ENCODE measurements around the gene MCTP1.

GRCh38 chr5:95317687-95318086 is 32.8 kb upstream of the MCTP1 start:
- TF ChIP-seq CTCF (conservative IDR thresholded peaks at IDR 0.05; ENCODE audit: low read depth, low read length) (no peak), EZH2 (IDR thresholded peaks at IDR 0.05; ENCODE audit: borderline replicate concordance, low read depth, low read length, poor library complexity, severe bottlenecking) (no peak)
